ENCODE data around the gene CSNK1G3.
A peak's percentile ranks its signal among the peaks of the same experiment; 100 is the strongest.

CSNK1G3 gene

GRCh38 chr5:123511290-123511647 is 708 bp upstream of the CSNK1G3 start:
- Histone ChIP-seq H3K4me3 (peak overlapping the region; percentile 74 to 95 (median 88)), H3K9ac (peak overlapping the region; percentile 70 to 97 (median 94); a peak in 20 of 22 replicates), H3K36me3 (no peaks in the 10 kb centered on the region), H3K27ac (peak overlapping the region in 10 of 11 experiments; percentile 63 to 96 (median 93); a peak in 17 of 22 replicates), H3K4me1 (peaks cover 12 to 20% (median 18%) of the 10 kb centered on the region in 10 experiments; a peak in 19 of 20 replicates), H3K9me3 (replicated peaks in 1 of 11) (no peaks in the 10 kb centered on the region), H3K4me2 (peak overlapping the region; percentile 59 to 80 (median 74)), H4K20me1 (peaks cover 0 to 32% (median 18%) of the 10 kb centered on the region in 11 experiments; a peak in 11 of 22 replicates), H3K27me3 (no peaks in the 10 kb centered on the region)
- no peak for TF ChIP-seq Cebpa-rat (IDR thresholded peaks at IDR 0.05)

GRCh38 chr5:123512611-123513461 is 859 bp downstream of the CSNK1G3 start:
- TF ChIP-seq Cebpa-rat (IDR thresholded peaks at IDR 0.05), result no peak
- Histone ChIP-seq H3K9me3 (replicated peaks in 1 of 11) (no peaks in the 10 kb centered on the region), H3K27ac (peak overlapping the region; percentile 87 to 96 (median 93)), H3K9ac (peak overlapping the region; percentile 90 to 97 (median 94)), H3K36me3 (no peaks in the 10 kb centered on the region), H3K4me3 (peak overlapping the region; percentile 74 to 95 (median 88)), H3K27me3 (no peaks in the 10 kb centered on the region), H4K20me1 (peaks cover 0 to 39% (median 18%) of the 10 kb centered on the region in 11 experiments; a peak in 11 of 22 replicates), H3K4me1 (peaks cover 12 to 20% (median 18%) of the 10 kb centered on the region in 10 experiments; a peak in 19 of 20 replicates), H3K4me2 (peak overlapping the region; percentile 64 to 93 (median 88))

GRCh38 chr5:123514615-123515355 is 2.8 kb downstream of the CSNK1G3 start:
- H4K20me1 ChIP-seq, result peaks cover 13 to 58% (median 37%) of the 10 kb centered on the region in 11 experiments; a peak in 15 of 22 replicates
- no peaks in the 10 kb centered on the region for H3K36me3 ChIP-seq
- no peaks in the 10 kb centered on the region for H3K27me3 ChIP-seq
- H3K27ac ChIP-seq, result no peak overlapping the region
- no peak for TF ChIP-seq Cebpa-rat (IDR thresholded peaks at IDR 0.05)
- H3K9me3 ChIP-seq (replicated peaks in 1 of 11), result no peaks in the 10 kb centered on the region
- peaks cover 16 to 26% (median 24%) of the 10 kb centered on the region in 10 experiments for H3K4me1 ChIP-seq
- peak overlapping the region in 1 of 11 experiments; percentile 36; a peak in 1 of 22 replicates for H3K9ac ChIP-seq
- no peak overlapping the region for H3K4me3 ChIP-seq
- H3K4me2 ChIP-seq, result peak overlapping the region in 10 of 11 experiments; percentile 17 to 93 (median 88); a peak in 15 of 22 replicates

GRCh38 chr5:123515904-123516303 is 3.9 kb downstream of the CSNK1G3 start:
- Histone ChIP-seq H3K4me3 (no peak overlapping the region), H3K27ac (no peak overlapping the region), H3K27me3 (no peaks in the 10 kb centered on the region), H4K20me1 (peaks cover 14 to 65% (median 39%) of the 10 kb centered on the region in 11 experiments; a peak in 15 of 22 replicates), H3K9me3 (replicated peaks in 1 of 11) (no peaks in the 10 kb centered on the region), H3K4me2 (no peak overlapping the region), H3K36me3 (no peaks in the 10 kb centered on the region), H3K9ac (no peak overlapping the region), H3K4me1 (peaks cover 16 to 32% (median 26%) of the 10 kb centered on the region in 10 experiments)
- no peak for TF ChIP-seq Cebpa-rat (IDR thresholded peaks at IDR 0.05)

GRCh38 chr5:123517476-123517875 is 5.5 kb downstream of the CSNK1G3 start:
- Histone ChIP-seq H3K36me3 (peaks cover 0 to 7% (median 4%) of the 10 kb centered on the region in 11 experiments; a peak in 5 of 22 replicates), H3K9ac (no peak overlapping the region), H4K20me1 (peaks cover 17 to 78% (median 50%) of the 10 kb centered on the region in 11 experiments; a peak in 17 of 22 replicates), H3K27ac (no peak overlapping the region), H3K9me3 (replicated peaks in 1 of 11) (peaks cover 0 to 4% (median 0%) of the 10 kb centered on the region in 11 experiments; a peak in 3 of 22 replicates), H3K27me3 (no peaks in the 10 kb centered on the region), H3K4me2 (no peak overlapping the region), H3K4me1 (peaks cover 10 to 35% (median 22%) of the 10 kb centered on the region in 10 experiments; a peak in 19 of 20 replicates), H3K4me3 (no peak overlapping the region)
- no peak for TF ChIP-seq Cebpa-rat (IDR thresholded peaks at IDR 0.05)

GRCh38 chr5:123518111-123518510 is 6.1 kb downstream of the CSNK1G3 start:
- H4K20me1 ChIP-seq, result peaks cover 17 to 84% (median 53%) of the 10 kb centered on the region in 11 experiments; a peak in 17 of 22 replicates
- H3K4me3 ChIP-seq, result no peak overlapping the region
- no peak overlapping the region for H3K9ac ChIP-seq
- H3K36me3 ChIP-seq, result peaks cover 0 to 7% (median 4%) of the 10 kb centered on the region in 11 experiments; a peak in 5 of 22 replicates
- H3K9me3 ChIP-seq (replicated peaks in 1 of 11), result peaks cover 0 to 4% (median 0%) of the 10 kb centered on the region in 11 experiments; a peak in 3 of 22 replicates
- peaks cover 10 to 35% (median 22%) of the 10 kb centered on the region in 10 experiments; a peak in 19 of 20 replicates for H3K4me1 ChIP-seq
- H3K27ac ChIP-seq, result no peak overlapping the region
- TF ChIP-seq Cebpa-rat (IDR thresholded peaks at IDR 0.05), result no peak
- H3K4me2 ChIP-seq, result peak overlapping the region in 4 of 11 experiments; percentile 7 to 33 (median 18); a peak in 6 of 22 replicates
- H3K27me3 ChIP-seq, result no peaks in the 10 kb centered on the region

- H3K27ac ChIP-seq, result no peak overlapping the region
- H3K4me1 ChIP-seq, result peaks cover 5 to 36% (median 11%) of the 10 kb centered on the region in 10 experiments; a peak in 15 of 20 replicates
- no peak overlapping the region for H3K9ac ChIP-seq
- TF ChIP-seq Cebpa-rat (IDR thresholded peaks at IDR 0.05), result no peak
- peaks cover 0 to 14% (median 10%) of the 10 kb centered on the region in 11 experiments; a peak in 10 of 22 replicates for H3K36me3 ChIP-seq
- H4K20me1 ChIP-seq, result peaks cover 17 to 91% (median 55%) of the 10 kb centered on the region in 11 experiments; a peak in 17 of 22 replicates
- H3K27me3 ChIP-seq, result no peaks in the 10 kb centered on the region
- peak overlapping the region in 1 of 11 experiments; percentile 5; a peak in 2 of 22 replicates for H3K4me2 ChIP-seq
- H3K9me3 ChIP-seq (replicated peaks in 1 of 11), result peaks cover 0 to 22% (median 12%) of the 10 kb centered on the region in 11 experiments; a peak in 15 of 22 replicates
- no peak overlapping the region for H3K4me3 ChIP-seq
These were observed 8.8 kb downstream of the CSNK1G3 start for GRCh38 chr5:123520677-123521247.

- Histone ChIP-seq H4K20me1 (peaks cover 6 to 95% (median 56%) of the 10 kb centered on the region in 11 experiments; a peak in 17 of 22 replicates), H3K4me1 (peaks cover 0 to 45% (median 7%) of the 10 kb centered on the region in 10 experiments; a peak in 9 of 20 replicates), H3K27ac (no peak overlapping the region), H3K4me3 (no peak overlapping the region), H3K36me3 (peaks cover 0 to 14% (median 10%) of the 10 kb centered on the region in 11 experiments; a peak in 10 of 22 replicates), H3K4me2 (peak overlapping the region in 4 of 11 experiments; percentile 11 to 57 (median 33); a peak in 7 of 22 replicates), H3K9ac (no peak overlapping the region; a peak in 1 of 22 replicates), H3K27me3 (no peaks in the 10 kb centered on the region), H3K9me3 (replicated peaks in 1 of 11) (peaks cover 0 to 25% (median 13%) of the 10 kb centered on the region in 11 experiments; a peak in 15 of 22 replicates)
- TF ChIP-seq Cebpa-rat (IDR thresholded peaks at IDR 0.05), result no peak
These were observed 12.2 kb downstream of the CSNK1G3 start for GRCh38 chr5:123524146-123524545.
